HepG2 (cell line): ENCODE measurements around the gene ATG4B. TPM values are rescaled to one million over a fixed set of nuclear protein-coding genes. Genes with fewer than 3 reads are reported as not detected.
A peak's percentile ranks its signal among the peaks of the same experiment; 100 is the strongest.

Source experiments
- FOXA3 ChIP-seq: IDR thresholded peaks from 2 replicates; pipeline ENCODE4 v1.6.1; 2016; ENCODE audit warnings: missing genetic modification reagents, missing compliant biosample characterization
- GATAD1 ChIP-seq: IDR thresholded peaks from 2 replicates; pipeline ENCODE4 v1.6.1; 2016; ENCODE audit warnings: missing genetic modification reagents, missing compliant biosample characterization
- GFI1 ChIP-seq: sonication (generic); formaldehyde crosslinking; IDR thresholded peaks from 2 replicates; pipeline ENCODE4 v1.5.0; 2020; ENCODE audit warnings: missing genetic modification reagents, mild to moderate bottlenecking, borderline replicate concordance
- HNF1B ChIP-seq: sonication (generic); formaldehyde crosslinking; IDR thresholded peaks from 2 replicates; pipeline ENCODE4 v1.5.1; 2020; ENCODE audit warnings: mild to moderate bottlenecking, moderate library complexity, missing genetic modification reagents
- KAT7 ChIP-seq: IDR thresholded peaks from 2 replicates; pipeline ENCODE4 v1.6.1; 2018; ENCODE audit warnings: borderline replicate concordance, missing compliant biosample characterization
- NR2F1 ChIP-seq, 2 experiments: fragments of 450-650 bp in 1 of 2; formaldehyde crosslinking in 1 of 2; IDR thresholded peaks; 2 replicates each; pipeline versions ENCODE4 v1.5.0 to v1.6.1; 2016 to 2020; ENCODE audit warnings: mild to moderate bottlenecking in 1 of 2, missing compliant biosample characterization in 1 of 2, missing genetic modification reagents in 1 of 2, moderate library complexity in 1 of 2
- RAD21 ChIP-seq: fragments of 450-650 bp; formaldehyde crosslinking; IDR thresholded peaks from 2 replicates; pipeline ENCODE4 v1.5.0; 2020; ENCODE audit warnings: mild to moderate bottlenecking
- RAD51 ChIP-seq: fragments of 450-650 bp; IDR thresholded peaks from 2 replicates; pipeline ENCODE4 v1.6.1; 2016; ENCODE audit warnings: borderline replicate concordance
- RXRA ChIP-seq: sonication (generic); formaldehyde crosslinking; IDR thresholded peaks from 2 replicates; pipeline ENCODE4 v1.5.1; 2020; ENCODE audit warnings: missing genetic modification reagents
- ZFP41 ChIP-seq: sonication (generic); formaldehyde crosslinking; IDR thresholded peaks from 2 replicates; pipeline ENCODE4 v1.4.0; 2020; ENCODE audit warnings: mild to moderate bottlenecking, missing genetic modification reagents, borderline replicate concordance
- ZKSCAN5 ChIP-seq: sonication (generic); formaldehyde crosslinking; IDR thresholded peaks from 2 replicates; pipeline ENCODE4 v1.5.1; 2020; ENCODE audit warnings: mild to moderate bottlenecking, missing genetic modification reagents
- ZNF230 ChIP-seq: sonication (generic); formaldehyde crosslinking; IDR thresholded peaks from 2 replicates; pipeline ENCODE4 v1.4.0; 2020; ENCODE audit warnings: mild to moderate bottlenecking, missing genetic modification reagents
- ZNF292 ChIP-seq: sonication (generic); formaldehyde crosslinking; IDR thresholded peaks from 2 replicates; pipeline ENCODE4 v1.8.1; 2022; ENCODE audit warnings: mild to moderate bottlenecking, low read depth, missing genetic modification reagents, borderline replicate concordance
- ZNF572 ChIP-seq: sonication (generic); formaldehyde crosslinking; IDR thresholded peaks from 2 replicates; pipeline ENCODE4 v1.5.1; 2020; ENCODE audit warnings: mild to moderate bottlenecking, missing genetic modification reagents
- ZNF674 ChIP-seq: sonication (generic); formaldehyde crosslinking; IDR thresholded peaks from 2 replicates; pipeline ENCODE4 v1.5.0; 2020; ENCODE audit warnings: low read depth, mild to moderate bottlenecking, missing genetic modification reagents
- ZNF691 ChIP-seq: sonication (generic); formaldehyde crosslinking; IDR thresholded peaks from 2 replicates; pipeline ENCODE4 v1.4.0; 2020; ENCODE audit warnings: missing genetic modification reagents, low read depth, mild to moderate bottlenecking, borderline replicate concordance
- ZNF709 ChIP-seq: sonication (generic); formaldehyde crosslinking; IDR thresholded peaks from 2 replicates; pipeline ENCODE4 v1.5.0; 2020; ENCODE audit warnings: mild to moderate bottlenecking, missing genetic modification reagents
- ZNF761 ChIP-seq: sonication (generic); formaldehyde crosslinking; conservative IDR thresholded peaks from 2 replicates; pipeline ENCODE4 v1.4.0; 2020; ENCODE audit warnings: mild to moderate bottlenecking, missing genetic modification reagents
- ZNF784 ChIP-seq: sonication (generic); formaldehyde crosslinking; IDR thresholded peaks from 2 replicates; pipeline ENCODE4 v1.5.1; 2020; ENCODE audit warnings: missing genetic modification reagents, mild to moderate bottlenecking, borderline replicate concordance
- polyA plus RNA-seq, 8 experiments: library from polyadenylated mRNA; depleted of rRNA in 3 of 8; stranded (reverse) in 7 of 8; unstranded in 1 of 8; fragments of >200 nt; fragmentation: Illumina TruSeq in 4 of 8; extraction: Trizol in 4 of 8; gene quantifications; 2 replicates each; pipeline versions ENCODE4 v1.2.1 to v1.2.3, GENCODE V29; 2011 to 2016; ENCODE audit warnings: low read depth in 4 of 8, missing spikeins in 1 of 8, mixed read lengths in 1 of 8; ENCODE audit not compliant: insufficient read depth in 1 of 8
- total RNA-seq, 5 experiments: library from RNA; depleted of rRNA; stranded (reverse); fragments of >200 nt; fragmentation: Illumina TruSeq; extraction: Trizol; gene quantifications; 2 replicates each; pipeline ENCODE4 v1.2.3, GENCODE V29; 2016; ENCODE audit warnings: low read depth in 1 of 5
- TF ChIP-seq, protein P1 (sequence below): sonication (generic); formaldehyde crosslinking; IDR thresholded peaks from 2 replicates; pipeline ENCODE4 v1.9.0; 2021; ENCODE audit warnings: mild to moderate bottlenecking, missing genetic modification reagents

ATG4B gene
- total and polyA plus RNA-seq, 2 of the 13 experiments (the other 11 are each of a cell fraction or from before 2014, with no cell fraction given): 95.5 to 239 TPM

- TF ChIP-seq KAT7 (CRISPR knock-in tag) (no peak), ZNF572 (no peak), ZFP41 (no peak), ZNF230 (CRISPR knock-in tag) (no peak), NR2F1 (CRISPR knock-in tag; IDR thresholded peaks at IDR 0.05) (0 out of 4 replicates have a peak, but pooled peaks of 1 of the 2 experiments have one; percentile 53), RAD21 (peak; percentile 58; the same call in 1 of the 2 replicates), ZNF691 (CRISPR knock-in tag) (0 out of 2 replicates have a peak, but pooled peaks have one; percentile 52), GATAD1 (no peak), RAD51 (no peak), ZNF761 (CRISPR knock-in tag) (no peak), ZNF784 (CRISPR knock-in tag) (no peak), ZNF674 (CRISPR knock-in tag) (no peak), ZKSCAN5 (CRISPR knock-in tag) (no peak), HNF1B (CRISPR knock-in tag) (peak; percentile 49; the same call in 1 of the 2 replicates), FOXA3 (CRISPR knock-in tag) (no peak), GFI1 (CRISPR knock-in tag) (no peak), ZNF709 (CRISPR knock-in tag) (no peak), RXRA (CRISPR knock-in tag) (peak; percentile 80; the same call in 1 of the 2 replicates), ZNF292 (CRISPR knock-in tag) (no peak)
- TF ChIP-seq, protein P1, sequence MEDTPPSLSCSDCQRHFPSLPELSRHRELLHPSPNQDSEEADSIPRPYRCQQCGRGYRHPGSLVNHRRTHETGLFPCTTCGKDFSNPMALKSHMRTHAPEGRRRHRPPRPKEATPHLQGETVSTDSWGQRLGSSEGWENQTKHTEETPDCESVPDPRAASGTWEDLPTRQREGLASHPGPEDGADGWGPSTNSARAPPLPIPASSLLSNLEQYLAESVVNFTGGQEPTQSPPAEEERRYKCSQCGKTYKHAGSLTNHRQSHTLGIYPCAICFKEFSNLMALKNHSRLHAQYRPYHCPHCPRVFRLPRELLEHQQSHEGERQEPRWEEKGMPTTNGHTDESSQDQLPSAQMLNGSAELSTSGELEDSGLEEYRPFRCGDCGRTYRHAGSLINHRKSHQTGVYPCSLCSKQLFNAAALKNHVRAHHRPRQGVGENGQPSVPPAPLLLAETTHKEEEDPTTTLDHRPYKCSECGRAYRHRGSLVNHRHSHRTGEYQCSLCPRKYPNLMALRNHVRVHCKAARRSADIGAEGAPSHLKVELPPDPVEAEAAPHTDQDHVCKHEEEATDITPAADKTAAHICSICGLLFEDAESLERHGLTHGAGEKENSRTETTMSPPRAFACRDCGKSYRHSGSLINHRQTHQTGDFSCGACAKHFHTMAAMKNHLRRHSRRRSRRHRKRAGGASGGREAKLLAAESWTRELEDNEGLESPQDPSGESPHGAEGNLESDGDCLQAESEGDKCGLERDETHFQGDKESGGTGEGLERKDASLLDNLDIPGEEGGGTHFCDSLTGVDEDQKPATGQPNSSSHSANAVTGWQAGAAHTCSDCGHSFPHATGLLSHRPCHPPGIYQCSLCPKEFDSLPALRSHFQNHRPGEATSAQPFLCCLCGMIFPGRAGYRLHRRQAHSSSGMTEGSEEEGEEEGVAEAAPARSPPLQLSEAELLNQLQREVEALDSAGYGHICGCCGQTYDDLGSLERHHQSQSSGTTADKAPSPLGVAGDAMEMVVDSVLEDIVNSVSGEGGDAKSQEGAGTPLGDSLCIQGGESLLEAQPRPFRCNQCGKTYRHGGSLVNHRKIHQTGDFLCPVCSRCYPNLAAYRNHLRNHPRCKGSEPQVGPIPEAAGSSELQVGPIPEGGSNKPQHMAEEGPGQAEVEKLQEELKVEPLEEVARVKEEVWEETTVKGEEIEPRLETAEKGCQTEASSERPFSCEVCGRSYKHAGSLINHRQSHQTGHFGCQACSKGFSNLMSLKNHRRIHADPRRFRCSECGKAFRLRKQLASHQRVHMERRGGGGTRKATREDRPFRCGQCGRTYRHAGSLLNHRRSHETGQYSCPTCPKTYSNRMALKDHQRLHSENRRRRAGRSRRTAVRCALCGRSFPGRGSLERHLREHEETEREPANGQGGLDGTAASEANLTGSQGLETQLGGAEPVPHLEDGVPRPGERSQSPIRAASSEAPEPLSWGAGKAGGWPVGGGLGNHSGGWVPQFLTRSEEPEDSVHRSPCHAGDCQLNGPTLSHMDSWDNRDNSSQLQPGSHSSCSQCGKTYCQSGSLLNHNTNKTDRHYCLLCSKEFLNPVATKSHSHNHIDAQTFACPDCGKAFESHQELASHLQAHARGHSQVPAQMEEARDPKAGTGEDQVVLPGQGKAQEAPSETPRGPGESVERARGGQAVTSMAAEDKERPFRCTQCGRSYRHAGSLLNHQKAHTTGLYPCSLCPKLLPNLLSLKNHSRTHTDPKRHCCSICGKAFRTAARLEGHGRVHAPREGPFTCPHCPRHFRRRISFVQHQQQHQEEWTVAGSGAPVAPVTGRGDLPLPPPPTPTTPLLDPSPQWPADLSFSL (CRISPR knock-in tag): no peak
These were observed 4.1 kb downstream of the ATG4B start (continued) for GRCh38 chr2:241641631-241642030.
